H1 (cell line): Measurements from ENCODE around the gene KCNK4.

ENCODE experiments used
- NRF1 ChIP-seq: IDR thresholded peaks from 2 replicates; pipeline ENCODE4 v1.6.1; 2011; ENCODE audit warnings: mild to moderate bottlenecking, low read depth, low read length, improper control_type of control experiment
- POLR2A ChIP-seq, 2 experiments: IDR thresholded peaks; 1 replicate in 1 of 2; 2 replicates in 1 of 2; pipeline ENCODE4 v1.6.1; 2011; ENCODE audit warnings: low read depth in 2 of 2, low read length in 2 of 2, mild to moderate bottlenecking in 2 of 2; ENCODE audit errors: control extremely low read depth in 1 of 2

DNA sequence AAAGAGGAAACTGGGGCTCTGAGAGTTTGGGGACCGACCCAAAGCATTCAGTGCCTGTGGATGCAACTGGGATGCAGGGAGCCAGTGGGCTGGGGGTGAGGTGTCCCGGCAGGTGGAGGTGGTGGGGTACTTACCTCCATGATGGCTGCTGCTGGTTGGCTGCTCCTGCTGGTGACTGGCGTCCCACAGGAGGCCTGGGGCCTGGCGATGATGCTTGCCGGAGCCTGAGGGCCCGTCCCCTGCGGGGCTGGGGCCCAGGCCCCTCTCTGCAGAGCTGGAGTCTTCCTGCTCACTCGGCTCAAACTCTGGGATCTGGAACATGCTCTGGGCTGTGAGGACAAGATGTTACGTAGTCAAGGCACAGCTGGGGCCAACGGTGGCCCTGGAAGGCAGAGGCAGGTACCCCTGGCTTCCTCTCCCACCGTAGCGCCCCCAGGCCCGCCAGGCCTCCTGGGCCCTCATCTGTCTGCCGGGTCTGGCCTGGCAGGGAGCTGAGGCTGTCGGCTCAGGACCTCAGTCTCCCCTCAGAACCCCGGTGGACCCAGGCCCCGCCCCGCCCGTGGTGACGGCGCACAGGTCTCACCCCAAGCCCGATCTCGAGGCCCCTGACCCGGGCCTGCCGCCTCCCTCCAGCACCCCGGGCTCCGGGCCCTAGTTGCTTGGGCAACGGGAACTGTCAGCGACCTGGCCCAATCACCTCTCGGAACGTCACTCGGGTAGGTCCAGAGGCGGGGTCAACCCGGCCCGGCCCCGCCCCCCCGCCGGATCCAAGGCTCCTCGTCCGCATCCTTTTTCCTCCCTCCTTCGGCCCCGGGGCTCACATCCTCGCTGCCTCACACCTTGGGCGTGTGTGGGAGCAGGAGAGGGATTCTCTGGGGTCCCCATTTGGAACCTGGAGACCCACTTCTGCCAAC is 6.8 kb upstream of the KCNK4 start, which contains the start of gene BAD:
- TF ChIP-seq POLR2A (IDR thresholded peaks at IDR 0.05; ENCODE audit: control extremely low read depth in 1 of 2, low read depth in 2 of 2, low read length in 2 of 2) (peak in 1 of 2 experiments; percentile 25; a peak in 1 of 3 replicates), NRF1 (no peak)
